Glomerular visceral epithelial cell (primary cell): Measurements from ENCODE around the gene CACNB4.
"Not testable (repeated sequence)": the region's sequence is repeated elsewhere in the genome, so short reads cannot be mapped to it uniquely, and the experiment has no call there.

Experiments used
- DNase-seq: peaks from one replicate; pipeline ENCODE4 v3.0.0-alpha.2; 2016; ENCODE audit errors: extremely low spot score

The CACNB4 gene

DNA sequence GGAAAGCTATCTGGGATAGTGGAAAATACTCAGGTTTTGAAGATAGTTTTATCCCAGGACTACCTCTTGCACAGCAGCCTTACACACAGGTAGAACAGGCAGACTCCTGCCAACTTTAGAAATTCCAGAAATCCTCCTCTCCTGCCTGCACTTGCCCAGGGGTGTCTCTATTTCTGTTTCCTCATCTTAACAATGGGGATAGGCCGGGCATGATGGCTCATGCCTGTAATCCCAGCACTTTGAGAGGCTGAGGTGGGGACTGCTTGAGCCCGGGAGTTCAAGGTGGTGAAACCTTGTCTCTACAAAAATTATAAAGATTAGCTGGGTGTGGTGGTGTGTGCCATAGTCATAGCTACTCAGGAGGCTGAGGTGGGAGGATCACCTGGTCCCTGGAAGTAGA, 153.7 kb downstream of the CACNB4 start:
- no peak for DNase-seq

DNA sequence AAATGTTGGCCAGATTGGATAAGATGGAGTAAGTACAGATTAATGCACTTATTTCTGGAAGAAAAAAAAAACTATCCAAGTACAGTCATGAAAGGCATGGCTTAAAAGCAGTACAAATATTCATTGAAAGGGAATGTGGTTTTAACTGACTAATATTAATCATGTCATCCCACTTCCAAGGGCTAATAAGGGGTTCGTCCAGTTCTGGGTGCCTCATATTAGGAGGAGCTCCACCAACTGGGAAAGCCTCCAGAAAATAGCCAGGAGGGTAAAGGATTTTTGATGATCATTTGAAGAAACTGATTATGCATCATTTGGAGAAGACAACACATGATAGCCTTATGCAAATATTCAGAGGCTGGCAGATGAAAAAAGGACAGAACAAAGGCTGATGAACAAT, 155.4 kb downstream of the CACNB4 start:
- no peak for DNase-seq

DNA sequence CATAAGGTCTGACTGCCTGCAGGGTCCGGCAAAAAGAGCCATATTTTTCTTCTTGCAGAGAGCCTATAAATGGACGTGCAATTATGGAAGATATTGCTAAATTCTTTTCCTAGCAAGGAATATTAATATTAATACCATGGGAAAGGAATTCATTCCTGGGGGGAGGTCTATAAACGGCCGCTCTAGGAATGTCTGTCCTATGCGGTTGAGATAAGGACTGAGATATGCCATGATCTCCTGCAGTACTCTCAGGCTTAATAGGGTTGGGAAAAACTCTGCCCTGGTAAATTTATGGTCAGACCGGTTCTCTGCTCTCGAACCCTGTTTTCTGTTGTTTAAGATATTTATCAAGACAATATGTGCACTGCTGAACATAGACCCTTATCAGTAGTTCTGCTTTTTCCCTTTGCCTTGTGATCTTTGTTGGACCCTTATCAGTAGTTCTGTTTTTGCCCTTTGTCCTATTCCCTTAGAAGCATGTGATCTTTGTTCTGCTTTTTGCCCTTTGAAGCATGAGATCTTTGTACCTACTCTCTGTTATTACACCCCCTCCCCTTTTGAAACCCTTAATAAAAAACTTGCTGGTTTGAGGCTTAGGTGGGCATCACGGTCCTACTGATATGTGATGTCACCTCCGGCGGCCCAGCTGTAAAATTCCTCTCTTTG, 156.2 kb downstream of the CACNB4 start:
- DNase-seq, result not testable (repeated sequence)

DNA sequence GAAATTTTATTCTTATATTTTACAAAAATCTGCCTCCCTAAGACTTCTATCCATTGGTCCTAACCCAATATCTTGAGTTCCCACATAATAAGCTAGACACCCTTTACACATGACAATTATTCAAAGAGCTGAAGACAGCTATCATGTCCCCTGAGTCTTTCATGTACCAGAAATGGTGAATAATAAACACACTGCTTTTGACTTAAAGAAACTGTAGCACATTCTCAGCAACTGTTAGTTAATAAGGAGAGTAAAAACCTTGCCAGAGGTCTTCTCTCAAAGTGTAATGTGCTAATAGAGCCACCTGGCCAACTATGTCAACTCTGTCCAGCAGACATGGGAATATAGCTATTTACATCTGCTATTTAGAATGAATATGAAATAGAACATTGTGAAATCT, 160.9 kb downstream of the CACNB4 start:
- DNase-seq, result no peak

DNA sequence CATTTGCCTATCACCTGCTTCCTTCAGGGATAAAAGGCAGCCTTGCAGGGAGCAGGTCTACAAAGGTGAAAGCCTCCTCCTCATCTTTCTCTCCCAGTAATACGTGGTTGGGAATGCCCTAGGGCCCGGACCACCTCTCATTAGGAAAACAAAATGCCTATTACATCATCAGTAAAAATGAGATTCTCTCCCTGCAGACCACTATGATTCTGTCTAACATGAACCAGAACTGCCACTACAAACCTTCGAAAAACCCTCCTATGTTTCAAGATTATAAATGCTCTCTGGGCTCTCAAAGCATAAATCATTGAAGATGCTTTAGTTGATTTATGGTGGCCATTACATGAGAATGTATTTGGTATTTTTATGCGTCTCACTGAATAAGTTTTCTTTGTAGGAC, 162.2 kb downstream of the CACNB4 start:
- no peak for DNase-seq

DNA sequence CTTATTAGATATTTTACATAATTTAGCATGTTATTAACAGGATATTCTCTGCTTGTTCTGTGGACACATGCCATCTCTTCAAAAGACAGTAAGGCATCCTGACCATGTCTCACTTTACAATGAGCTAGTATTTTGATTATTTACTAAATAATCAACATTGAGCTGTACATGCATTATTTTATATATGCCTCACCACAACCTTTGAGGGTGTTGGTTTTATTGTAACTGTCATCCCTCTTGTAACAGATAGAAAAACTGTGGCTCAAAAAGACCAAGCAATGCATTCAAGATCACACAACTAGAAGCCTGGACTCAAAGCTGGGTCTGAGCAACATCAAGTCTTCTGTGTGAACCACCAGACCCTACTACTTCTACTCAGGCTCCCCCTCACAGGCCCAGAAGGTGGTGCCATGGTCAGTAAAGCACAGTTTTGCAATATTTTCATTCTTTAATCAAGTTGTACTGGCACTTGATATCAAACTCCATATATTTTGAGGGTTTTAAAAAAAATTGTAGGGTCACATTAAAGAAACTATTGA, 165.5 kb downstream of the CACNB4 start:
- no peak for DNase-seq

DNA sequence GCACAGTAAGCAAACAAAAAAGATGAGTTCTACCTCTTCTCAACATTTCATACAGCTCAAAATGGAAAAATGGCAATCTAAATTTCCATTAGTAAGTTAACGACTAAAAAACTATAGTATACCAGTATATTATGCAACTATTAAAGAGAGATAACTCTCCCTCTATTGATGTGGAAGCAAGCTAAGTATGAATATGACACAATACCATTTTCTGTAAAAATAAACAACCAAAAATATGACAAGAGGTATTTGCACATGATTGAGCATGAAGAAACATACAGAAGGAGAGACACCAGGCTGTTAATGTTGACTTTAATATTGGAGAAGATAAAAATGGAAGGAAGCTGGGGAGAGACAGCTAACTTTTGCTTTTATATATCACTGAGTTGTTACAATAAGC, 167.1 kb downstream of the CACNB4 start:
- no peak for DNase-seq

DNA sequence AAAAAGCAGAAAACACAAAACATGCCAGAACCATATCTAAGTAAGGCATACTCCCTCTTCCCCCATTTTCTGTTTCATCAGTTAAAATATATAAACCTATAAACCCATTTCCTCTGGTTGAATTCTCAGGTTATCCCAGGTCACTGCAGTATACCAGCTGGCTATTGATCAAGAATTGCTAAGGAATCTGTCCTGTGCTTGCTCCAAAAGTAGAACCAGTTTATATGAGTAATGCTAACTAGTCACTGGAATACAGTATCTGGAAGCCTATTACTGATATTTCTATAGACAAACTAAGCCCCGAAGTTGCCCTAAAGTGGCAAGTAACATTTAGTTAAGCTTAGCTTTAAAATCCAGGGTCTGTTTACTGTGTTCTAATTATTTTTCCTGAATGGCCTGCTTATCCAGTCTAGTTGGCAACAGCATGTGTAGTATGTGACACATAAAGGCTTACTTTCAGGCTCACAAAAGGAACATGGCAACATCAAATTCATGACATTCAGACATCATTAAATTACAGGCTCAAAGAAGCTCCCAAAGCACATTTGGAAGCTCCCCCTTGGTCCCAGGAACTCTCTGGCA, 167.7 kb downstream of the CACNB4 start:
- DNase-seq, result no peak

DNA sequence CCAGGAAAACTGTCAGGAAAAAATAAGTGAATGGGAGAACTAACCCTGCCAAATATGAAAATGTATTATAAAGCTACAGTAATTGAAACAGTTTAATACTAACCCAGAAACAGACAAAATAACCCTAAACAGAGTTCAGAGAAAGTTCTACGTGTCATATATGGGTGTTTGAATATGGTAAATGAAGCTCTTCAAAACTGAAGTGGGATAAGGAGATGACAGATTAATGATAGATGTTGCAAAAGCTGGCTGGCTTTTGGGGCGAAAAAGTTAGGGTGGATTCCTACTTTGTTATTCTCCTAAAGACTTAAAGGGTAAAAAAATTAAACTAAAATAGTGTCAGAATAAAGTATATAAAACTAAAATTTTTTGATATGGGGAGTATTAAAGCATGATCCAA, 168.8 kb downstream of the CACNB4 start:
- DNase-seq, result no peak

DNA sequence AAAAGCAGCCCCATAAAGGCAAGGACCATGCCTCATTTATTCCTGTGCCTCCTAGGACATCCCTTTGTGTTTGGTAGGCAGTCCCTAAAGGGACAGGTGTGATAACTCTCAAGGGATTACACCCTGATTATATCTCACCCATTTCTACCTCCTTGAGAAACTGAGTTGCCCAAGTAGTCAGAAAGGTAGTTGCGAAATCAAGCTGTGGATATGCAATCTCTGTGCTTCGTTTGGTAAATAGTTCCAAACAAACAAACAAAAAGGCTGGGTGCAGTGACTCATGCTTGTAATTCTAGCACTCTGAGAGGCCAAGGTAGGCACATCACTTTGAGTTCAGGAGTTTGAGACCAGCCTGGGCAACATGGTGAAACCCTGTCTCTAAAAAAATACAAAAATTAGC, 170.5 kb downstream of the CACNB4 start:
- DNase-seq, result no peak

DNA sequence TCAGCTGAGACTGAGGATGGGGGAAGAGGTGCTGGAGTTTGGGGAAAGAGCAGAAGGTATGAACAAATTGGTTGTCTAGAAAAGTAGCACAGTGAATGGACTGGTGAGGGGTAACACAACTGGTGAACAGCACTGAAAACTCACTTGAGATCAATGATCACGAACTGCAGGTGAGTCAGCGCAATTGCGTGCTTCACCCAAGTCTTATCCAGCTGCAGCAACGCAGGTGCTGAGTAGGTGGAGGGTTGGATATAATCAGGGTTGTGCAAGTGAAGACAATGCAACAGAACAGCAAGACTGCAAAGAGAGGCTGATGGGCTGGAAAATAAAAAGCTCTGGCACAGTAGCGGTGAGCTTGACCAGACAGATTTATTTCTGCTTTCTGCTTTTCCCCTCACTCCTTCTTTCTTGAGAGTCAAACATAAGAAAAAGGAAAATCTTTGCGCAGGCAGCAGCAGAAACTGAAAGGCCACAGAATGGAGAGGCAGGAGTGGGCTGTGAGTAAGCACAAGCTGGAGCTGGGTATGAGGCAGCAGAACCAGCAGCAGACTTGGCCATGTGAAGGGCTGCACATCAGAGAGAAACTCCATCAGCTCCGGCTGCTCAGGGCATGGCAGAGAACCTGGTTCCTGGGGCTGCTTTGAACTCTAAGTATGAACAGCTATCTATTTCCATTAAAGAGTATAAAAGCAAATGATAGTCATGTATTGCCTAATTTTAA, 171.2 kb downstream of the CACNB4 start:
- DNase-seq, result no peak

DNA sequence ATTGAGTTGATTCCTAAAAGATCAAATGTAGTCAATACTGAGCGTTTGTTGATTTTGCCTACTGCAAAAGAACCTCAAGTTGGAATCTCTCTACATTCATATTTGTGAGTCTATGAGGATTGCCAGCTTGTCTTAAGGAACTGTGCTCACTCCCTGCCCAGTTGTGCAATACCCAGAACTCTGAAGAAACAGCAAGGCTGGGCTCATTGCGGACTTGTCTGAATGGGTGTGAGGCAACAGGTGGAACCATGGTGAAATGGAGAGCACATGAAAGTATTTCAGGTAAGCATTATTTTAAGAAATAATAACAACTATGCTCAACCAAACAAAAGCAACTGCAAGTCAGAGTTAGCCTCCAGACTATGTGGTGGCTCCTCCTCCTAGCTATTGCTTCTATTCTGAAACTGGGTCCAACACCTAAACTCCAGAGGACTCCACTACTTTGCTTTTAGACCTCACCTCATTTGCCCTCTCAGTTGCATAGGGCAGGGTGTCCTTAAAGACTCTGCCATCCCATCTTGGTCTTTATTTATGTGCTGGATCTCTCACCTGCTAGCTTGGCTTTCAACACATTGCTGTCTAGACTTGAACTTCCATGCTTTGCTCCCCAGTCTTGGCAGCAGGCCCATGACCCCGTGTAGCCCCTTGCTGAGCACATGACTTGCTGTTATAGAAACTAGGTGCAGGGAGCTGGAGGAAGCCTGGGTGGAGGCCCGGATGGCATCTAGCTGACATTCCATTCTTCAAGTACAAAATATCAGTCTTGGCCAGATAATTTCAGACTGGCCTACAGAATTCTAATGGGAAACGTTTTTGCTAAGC, 175.8 kb downstream of the CACNB4 start:
- peak; percentile 58 for DNase-seq

DNA sequence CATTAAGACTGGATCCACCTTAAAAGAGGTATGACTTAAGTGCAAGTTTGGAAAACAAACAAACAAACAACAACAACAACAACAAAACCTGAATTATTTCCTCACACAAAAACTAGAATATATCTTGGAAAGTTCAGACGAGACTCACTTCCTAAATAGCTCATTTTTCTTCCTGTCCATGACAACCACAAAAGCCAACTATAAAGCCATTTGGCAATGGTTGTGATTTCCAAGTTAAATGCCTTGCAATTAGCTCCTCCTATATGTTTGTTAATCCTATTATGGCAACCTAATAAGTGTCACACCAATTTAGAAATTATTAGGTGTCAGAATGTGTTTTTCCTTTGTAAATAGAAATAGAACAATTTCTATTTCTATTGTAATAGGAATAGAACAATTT, 179.1 kb downstream of the CACNB4 start:
- no peak for DNase-seq

DNA sequence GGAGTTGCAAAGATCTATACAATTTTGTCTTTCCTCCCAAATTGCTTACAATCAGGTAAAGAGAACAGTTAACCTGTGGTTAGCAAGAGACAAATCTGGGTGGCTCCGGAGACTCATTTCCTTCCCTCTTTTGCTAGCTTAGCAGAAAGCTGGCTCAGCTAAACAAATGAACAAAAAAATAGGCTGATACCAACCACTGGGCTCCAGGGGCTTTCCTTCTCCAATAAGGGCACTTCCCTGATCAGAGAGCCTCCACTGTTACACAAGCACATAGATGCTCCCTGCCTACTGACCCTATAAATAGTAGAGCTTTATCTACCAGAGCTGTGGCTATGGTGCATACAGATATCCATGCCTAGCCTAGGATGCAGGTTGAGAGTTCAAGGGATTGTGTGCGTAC, 180.5 kb downstream of the CACNB4 start:
- no peak for DNase-seq

DNA sequence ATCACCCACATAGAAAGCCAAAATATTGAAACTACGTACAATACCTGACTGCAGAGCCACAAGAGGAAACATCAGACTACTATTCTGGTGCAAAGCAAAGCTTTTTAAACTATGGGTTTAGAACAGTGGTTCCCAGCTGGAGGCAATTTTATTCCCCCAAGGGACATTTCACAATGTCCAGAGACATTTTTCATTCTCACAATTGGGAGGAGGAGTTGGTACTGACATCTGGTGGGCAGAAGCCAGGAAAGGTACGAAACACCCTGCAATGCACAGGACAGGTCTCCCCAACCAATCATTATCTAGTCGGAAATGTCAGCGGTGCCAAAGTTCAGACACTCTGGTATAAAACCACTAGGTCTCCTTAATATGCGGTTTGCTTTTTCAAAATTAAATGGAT, 182.2 kb downstream of the CACNB4 start:
- DNase-seq, result no peak

DNA sequence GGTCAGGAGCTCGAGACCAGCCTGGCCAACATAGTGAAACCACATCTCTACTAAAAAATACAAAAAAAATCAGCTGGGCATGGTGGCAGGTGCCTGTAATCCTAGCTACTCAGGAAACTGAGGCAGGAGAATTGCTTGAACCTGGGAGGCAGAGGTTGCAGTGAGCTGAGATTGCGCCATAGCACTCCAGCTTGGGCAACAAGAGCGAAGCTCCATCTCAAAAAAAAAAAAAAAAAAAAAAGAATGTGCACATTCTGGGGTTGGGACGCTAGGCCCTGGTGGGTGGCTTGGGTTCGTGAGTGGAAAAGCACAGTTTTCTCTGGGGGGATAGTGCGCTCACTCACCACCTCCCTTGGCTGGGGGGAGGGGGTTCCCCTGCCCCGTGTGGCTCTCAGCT, 183.2 kb downstream of the CACNB4 start:
- not testable (repeated sequence) for DNase-seq

DNA sequence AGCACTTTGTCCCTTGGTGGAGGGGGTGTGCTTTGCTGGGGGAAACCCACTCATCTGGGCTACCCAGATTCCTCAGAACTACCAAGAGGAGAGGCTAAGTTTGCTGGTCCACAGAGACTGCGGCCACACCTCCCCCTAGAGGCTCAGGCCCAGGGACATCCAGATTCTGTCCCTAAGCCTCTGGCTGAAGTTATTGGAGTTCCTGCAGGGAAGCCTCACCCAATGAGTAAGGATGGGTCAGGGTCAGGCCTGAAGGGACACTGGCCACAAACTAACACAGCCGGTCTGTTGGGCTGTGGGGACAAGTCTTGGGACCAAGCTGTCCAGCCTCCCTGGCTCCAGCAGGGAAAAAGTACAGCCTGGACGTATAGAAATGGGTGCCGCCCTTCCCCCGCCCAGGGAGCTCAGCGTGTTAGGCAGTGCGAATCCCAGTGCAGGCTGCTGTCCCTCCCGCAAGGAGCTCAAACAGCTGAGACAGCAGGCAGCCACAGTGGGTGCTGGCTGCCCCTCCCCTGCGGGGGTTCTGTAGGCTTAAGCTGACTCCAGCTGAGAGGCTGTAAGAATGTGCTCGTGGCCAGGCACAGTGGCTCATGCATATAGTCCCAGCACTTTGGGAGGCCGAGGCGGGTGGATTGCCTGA, 183.7 kb downstream of the CACNB4 start:
- no peak for DNase-seq

DNA sequence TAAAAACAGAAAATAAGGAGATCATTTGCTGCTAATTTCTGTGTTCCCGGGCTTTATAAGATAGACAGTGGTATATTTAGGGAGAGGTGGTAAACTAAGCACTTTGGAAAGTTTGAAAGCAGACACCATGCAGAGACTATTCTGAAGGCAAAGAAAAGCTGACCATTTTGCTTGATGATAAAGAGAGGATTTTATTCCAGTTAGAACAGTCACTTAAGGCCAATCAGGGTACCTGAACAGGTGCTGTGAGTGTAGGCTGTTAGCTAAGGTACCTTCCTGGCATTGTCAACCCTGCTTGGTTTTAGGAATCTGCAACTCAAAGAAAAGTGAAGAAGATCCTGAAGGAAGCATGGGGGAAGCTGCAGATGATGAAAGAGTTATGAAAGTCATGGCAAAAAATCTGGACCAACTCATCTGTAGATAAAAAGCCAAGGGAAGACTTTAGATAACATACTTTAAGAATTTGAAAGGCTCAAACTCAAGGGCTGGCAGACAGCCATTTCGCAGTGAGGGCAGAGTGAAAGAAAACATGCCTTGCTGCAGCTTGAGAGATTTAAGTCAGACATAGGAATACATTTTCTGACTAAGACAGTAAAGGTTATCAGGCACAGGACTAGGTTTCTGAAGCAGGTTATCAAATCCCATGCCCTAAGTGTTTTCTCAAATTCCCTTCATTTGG, 190.5 kb downstream of the CACNB4 start:
- DNase-seq, result no peak

DNA sequence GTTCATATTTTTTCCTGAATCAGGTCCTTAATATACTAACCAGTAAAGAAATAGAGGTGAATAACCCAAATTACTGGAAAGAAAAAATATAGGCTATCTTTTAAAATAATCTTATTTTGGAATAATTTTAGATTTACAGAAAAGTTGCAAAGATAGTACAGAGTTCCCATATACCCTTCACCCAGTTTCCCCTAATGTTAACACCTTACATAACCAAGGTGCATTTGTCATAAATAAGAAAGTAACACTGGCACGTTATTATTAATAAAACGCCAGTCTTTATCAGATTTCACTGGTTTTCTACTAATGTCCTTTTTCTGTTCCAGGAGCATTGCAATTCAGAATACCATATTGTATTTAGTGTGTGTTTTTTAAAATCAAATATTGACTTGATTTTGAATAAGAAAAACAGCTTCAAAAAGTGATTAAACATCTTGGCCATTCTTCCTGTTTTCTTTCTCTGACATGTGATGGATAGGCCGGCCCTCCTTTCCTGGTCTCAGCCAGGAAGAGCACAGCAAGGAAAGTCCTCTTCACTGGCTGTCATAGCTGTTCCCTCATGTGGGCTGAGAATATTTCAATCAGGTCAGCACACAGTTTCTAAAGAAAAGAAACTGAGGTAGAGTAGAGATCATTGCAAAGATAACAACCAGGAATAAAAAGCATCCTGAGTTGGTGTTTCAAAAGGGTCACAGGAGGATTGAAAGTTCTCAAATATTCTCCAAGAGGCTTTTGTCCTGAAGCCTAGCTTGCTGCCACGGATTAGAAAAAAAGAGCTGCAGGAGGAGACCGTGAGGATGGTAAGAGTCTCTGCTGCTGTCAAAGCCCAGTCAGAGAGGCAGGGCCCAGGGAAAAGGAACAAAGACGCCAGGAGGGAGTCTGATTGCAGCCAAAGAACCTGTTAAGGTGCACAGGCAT, 191.3 kb downstream of the CACNB4 start:
- no peak for DNase-seq

DNA sequence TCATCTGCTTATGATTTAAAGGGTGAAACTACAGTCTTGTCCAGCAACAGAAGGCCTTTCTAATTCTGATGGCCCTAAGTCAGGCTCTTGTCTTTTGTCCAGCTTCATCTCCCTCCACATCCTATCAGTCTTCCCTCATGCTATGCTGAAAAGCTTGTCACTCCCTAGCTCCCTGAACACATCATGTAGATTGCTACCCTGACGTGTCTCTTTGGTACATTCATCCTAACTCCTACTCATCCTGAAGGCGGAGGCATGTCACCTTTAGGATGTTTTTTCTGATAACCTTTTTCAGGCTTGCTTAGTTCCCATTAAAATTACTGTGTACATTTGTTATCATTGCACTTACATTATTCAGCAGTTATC, 192.2 kb downstream of the CACNB4 start:
- no peak for DNase-seq
